Osteoblast (primary cell): ENCODE data around the gene TRIM47. TPM values are rescaled to one million over a fixed set of nuclear protein-coding genes. Genes with fewer than 3 reads are reported as not detected.

ENCODE experiments used
- DNase-seq: peaks from one replicate; pipeline ENCODE4 v3.0.0; 2011; ENCODE audit warnings: low spot score, mixed read lengths; ENCODE audit not compliant: insufficient read length; ENCODE audit errors: missing footprints
- H2AFZ ChIP-seq: 2 replicates; pipeline ENCODE4 v1.6.0; 2011; ENCODE audit warnings: mild to moderate bottlenecking, low read length
- H3K27ac ChIP-seq: 2 replicates; pipeline ENCODE4 v1.5.1; 2011; ENCODE audit warnings: mild to moderate bottlenecking, low read depth, low read length, moderate library complexity
- H3K27me3 ChIP-seq: 2 replicates; pipeline ENCODE4 v1.6.0; 2012; ENCODE audit warnings: mild to moderate bottlenecking, control low read depth, inconsistent platforms, low read length, moderate library complexity; ENCODE audit not compliant: insufficient read depth
- H3K36me3 ChIP-seq: 2 replicates; pipeline ENCODE4 v1.5.1; 2011; ENCODE audit warnings: mild to moderate bottlenecking, low read length, control low read depth, moderate library complexity; ENCODE audit not compliant: insufficient read depth
- H3K4me1 ChIP-seq: 2 replicates; pipeline ENCODE4 v1.5.1; 2011; ENCODE audit warnings: mild to moderate bottlenecking, low read length, control low read depth, moderate library complexity; ENCODE audit not compliant: insufficient read depth
- H3K4me2 ChIP-seq: 2 replicates; pipeline ENCODE4 v1.6.0; 2011; ENCODE audit warnings: mild to moderate bottlenecking, low read length; ENCODE audit not compliant: insufficient read depth
- H3K4me3 ChIP-seq: fragments of 200-600 bp; sonication (generic); 3 replicates; pipeline ENCODE4 v1.5.1; 2012; ENCODE audit warnings: mild to moderate bottlenecking, low read length, inconsistent platforms; ENCODE audit not compliant: insufficient read depth
- H3K79me2 ChIP-seq: 2 replicates; pipeline ENCODE4 v1.6.0; 2012; ENCODE audit warnings: mild to moderate bottlenecking, low read length, control low read depth, inconsistent platforms; ENCODE audit not compliant: insufficient read depth
- H3K9me3 ChIP-seq: 2 replicates; pipeline ENCODE4 v1.5.1; 2011; ENCODE audit warnings: low read depth, low read length, control low read depth
- H4K20me1 ChIP-seq: 2 replicates; pipeline ENCODE4 v1.6.0; 2012; ENCODE audit warnings: mild to moderate bottlenecking, low read length, control low read depth; ENCODE audit not compliant: insufficient read depth
- total RNA-seq: library from RNA; depleted of rRNA; stranded (reverse); fragments of >200 nt; gene quantifications from 2 replicates; pipeline ENCODE4 v1.2.3, GENCODE V29; 2012
- TF ChIP-seq, protein P1 (sequence below): IDR thresholded peaks from 2 replicates; pipeline ENCODE4 v1.5.1; 2011; ENCODE audit warnings: mild to moderate bottlenecking, low read depth, low read length, moderate library complexity; ENCODE audit errors: extremely low read depth

TRIM47 gene
- total RNA-seq, 1 donor: 21.7 TPM

GRCh38 chr17:75830164-75831031 is 48.0 kb downstream of the TRIM47 start:
- Histone ChIP-seq H3K9me3 (no peaks in the 10 kb centered on the region), H3K36me3 (no peaks in the 10 kb centered on the region), H3K27me3 (no peaks in the 10 kb centered on the region), H3K4me3 (no peak overlapping the region), H4K20me1 (no peaks in the 10 kb centered on the region), H3K4me2 (no peak overlapping the region), H3K4me1 (peaks cover 16% of the 10 kb centered on the region), H3K27ac (no peak overlapping the region), H3K79me2 (no peaks in the 10 kb centered on the region), H2AFZ (no peak overlapping the region)
- peak; percentile 94 for DNase-seq
- TF ChIP-seq, protein P1, sequence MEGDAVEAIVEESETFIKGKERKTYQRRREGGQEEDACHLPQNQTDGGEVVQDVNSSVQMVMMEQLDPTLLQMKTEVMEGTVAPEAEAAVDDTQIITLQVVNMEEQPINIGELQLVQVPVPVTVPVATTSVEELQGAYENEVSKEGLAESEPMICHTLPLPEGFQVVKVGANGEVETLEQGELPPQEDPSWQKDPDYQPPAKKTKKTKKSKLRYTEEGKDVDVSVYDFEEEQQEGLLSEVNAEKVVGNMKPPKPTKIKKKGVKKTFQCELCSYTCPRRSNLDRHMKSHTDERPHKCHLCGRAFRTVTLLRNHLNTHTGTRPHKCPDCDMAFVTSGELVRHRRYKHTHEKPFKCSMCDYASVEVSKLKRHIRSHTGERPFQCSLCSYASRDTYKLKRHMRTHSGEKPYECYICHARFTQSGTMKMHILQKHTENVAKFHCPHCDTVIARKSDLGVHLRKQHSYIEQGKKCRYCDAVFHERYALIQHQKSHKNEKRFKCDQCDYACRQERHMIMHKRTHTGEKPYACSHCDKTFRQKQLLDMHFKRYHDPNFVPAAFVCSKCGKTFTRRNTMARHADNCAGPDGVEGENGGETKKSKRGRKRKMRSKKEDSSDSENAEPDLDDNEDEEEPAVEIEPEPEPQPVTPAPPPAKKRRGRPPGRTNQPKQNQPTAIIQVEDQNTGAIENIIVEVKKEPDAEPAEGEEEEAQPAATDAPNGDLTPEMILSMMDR: peak; percentile 56

GRCh38 chr17:75829747-75830146 is 48.6 kb downstream of the TRIM47 start:
- Histone ChIP-seq H3K79me2 (no peaks in the 10 kb centered on the region), H2AFZ (no peak overlapping the region), H3K27ac (no peak overlapping the region), H3K9me3 (no peaks in the 10 kb centered on the region), H3K4me1 (peaks cover 16% of the 10 kb centered on the region), H3K36me3 (no peaks in the 10 kb centered on the region), H3K4me3 (no peak overlapping the region), H3K27me3 (no peaks in the 10 kb centered on the region), H3K4me2 (no peak overlapping the region), H4K20me1 (no peaks in the 10 kb centered on the region)
- DNase-seq: no peak
- TF ChIP-seq, protein P1: no peak

DNA sequence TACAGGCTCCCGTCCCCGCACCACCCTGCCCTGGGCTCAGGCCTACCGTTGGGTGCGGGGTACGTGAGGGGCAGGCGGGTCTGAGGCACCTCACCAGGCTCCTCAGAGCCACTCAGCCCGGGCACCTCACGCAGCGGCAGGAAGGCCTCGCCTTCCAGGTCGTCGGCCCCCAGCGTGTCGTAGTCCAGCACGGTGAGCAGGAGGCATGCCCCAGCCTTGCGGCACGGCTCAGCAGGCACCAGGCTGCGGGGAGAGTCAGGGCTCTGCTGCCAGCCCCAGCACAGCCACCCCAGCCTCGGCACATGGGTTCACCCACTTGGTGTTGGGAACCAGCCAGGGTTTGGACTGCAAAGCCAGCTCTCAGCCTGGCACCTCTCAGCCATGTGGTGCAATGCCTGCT is 49.6 kb downstream of the TRIM47 start:
- Histone ChIP-seq H3K27ac (no peak overlapping the region), H3K79me2 (no peaks in the 10 kb centered on the region), H4K20me1 (no peaks in the 10 kb centered on the region), H3K9me3 (no peaks in the 10 kb centered on the region), H2AFZ (no peak overlapping the region), H3K4me3 (no peak overlapping the region), H3K4me1 (peaks cover 16% of the 10 kb centered on the region), H3K36me3 (no peaks in the 10 kb centered on the region), H3K4me2 (no peak overlapping the region), H3K27me3 (no peaks in the 10 kb centered on the region)
- DNase-seq: peak; percentile 87
- TF ChIP-seq, protein P1: no peak

DNA sequence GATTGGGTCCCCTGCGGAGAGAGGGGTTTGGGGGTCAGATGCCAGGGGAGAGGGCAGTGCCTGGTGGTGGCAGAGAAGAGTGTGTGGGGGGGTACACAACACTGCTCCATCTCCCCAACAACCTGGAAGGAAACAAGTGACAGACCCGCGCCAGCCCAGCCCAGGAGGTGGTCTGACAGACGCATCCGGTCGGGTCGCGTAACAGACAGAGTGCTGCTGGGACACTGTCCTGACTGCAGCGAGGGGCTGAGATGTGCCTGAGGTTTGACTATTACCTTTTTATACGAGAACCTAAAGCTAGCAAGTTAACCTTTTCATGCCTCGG is 50.3 kb downstream of the TRIM47 start:
- no peaks in the 10 kb centered on the region for H4K20me1 ChIP-seq
- H3K79me2 ChIP-seq: no peaks in the 10 kb centered on the region
- peak overlapping the region; percentile 87 for H2AFZ ChIP-seq
- peak overlapping the region; percentile 68 for H3K4me3 ChIP-seq
- TF ChIP-seq, protein P1: no peak
- no peak overlapping the region for H3K27ac ChIP-seq
- no peak for DNase-seq
- no peaks in the 10 kb centered on the region for H3K27me3 ChIP-seq
- no peaks in the 10 kb centered on the region for H3K36me3 ChIP-seq
- H3K4me1 ChIP-seq: peaks cover 16% of the 10 kb centered on the region
- H3K4me2 ChIP-seq: peak overlapping the region; percentile 91
- no peaks in the 10 kb centered on the region for H3K9me3 ChIP-seq
